ENCODE measurements around the gene HSD17B1.
A peak's percentile ranks its signal among the peaks of the same experiment; 100 is the strongest.

HSD17B1 gene

GRCh38 chr17:42581744-42582270, 29.1 kb downstream of the HSD17B1 start:
- H3K4me3 Mint-ChIP-seq: no peak overlapping the region
- H3K4me1 Mint-ChIP-seq: peaks cover 20% of the 10 kb centered on the region
- DNase-seq (ENCODE audit: low spot score in 2 of 2): no peak
- H3K36me3 Mint-ChIP-seq: peaks cover 99% of the 10 kb centered on the region
- no peak overlapping the region for H3K27ac Mint-ChIP-seq
- H3K9me3 Mint-ChIP-seq: no peaks in the 10 kb centered on the region
- no peak for ATAC-seq

GRCh38 chr17:42584880-42585279, 32.2 kb downstream of the HSD17B1 start:
- H3K4me3 Mint-ChIP-seq: no peak overlapping the region
- no peak for DNase-seq (ENCODE audit: low spot score in 2 of 2)
- H3K4me1 Mint-ChIP-seq: peaks cover under 1% of the 10 kb centered on the region
- peak overlapping the region; percentile 50 for H3K27ac Mint-ChIP-seq
- no peaks in the 10 kb centered on the region for H3K9me3 Mint-ChIP-seq
- H3K36me3 Mint-ChIP-seq: peaks cover 98% of the 10 kb centered on the region
- no peak for ATAC-seq

GRCh38 chr17:42585353-42585752, 32.6 kb downstream of the HSD17B1 start:
- no peaks in the 10 kb centered on the region for H3K4me1 Mint-ChIP-seq
- peaks cover 98% of the 10 kb centered on the region for H3K36me3 Mint-ChIP-seq
- H3K9me3 Mint-ChIP-seq: no peaks in the 10 kb centered on the region
- H3K4me3 Mint-ChIP-seq: no peak overlapping the region
- ATAC-seq (no peak), DNase-seq (ENCODE audit: low spot score in 2 of 2) (no peak)
- H3K27ac Mint-ChIP-seq: no peak overlapping the region

GRCh38 chr17:42586514-42587230, 33.9 kb downstream of the HSD17B1 start:
- peak overlapping the region; percentile 78 for H3K27ac Mint-ChIP-seq
- no peaks in the 10 kb centered on the region for H3K4me1 Mint-ChIP-seq
- no peak for ATAC-seq
- peaks cover 98% of the 10 kb centered on the region for H3K36me3 Mint-ChIP-seq
- no peak for DNase-seq (ENCODE audit: low spot score in 2 of 2)
- H3K4me3 Mint-ChIP-seq: no peak overlapping the region
- H3K9me3 Mint-ChIP-seq: no peaks in the 10 kb centered on the region

GRCh38 chr17:42590886-42591285, 38.2 kb downstream of the HSD17B1 start:
- no peaks in the 10 kb centered on the region for H3K9me3 Mint-ChIP-seq
- H3K4me3 Mint-ChIP-seq: no peak overlapping the region
- H3K4me1 Mint-ChIP-seq: no peaks in the 10 kb centered on the region
- peaks cover 97% of the 10 kb centered on the region for H3K36me3 Mint-ChIP-seq
- no peak for DNase-seq (ENCODE audit: low spot score in 2 of 2)
- no peak for ATAC-seq
- no peak overlapping the region for H3K27ac Mint-ChIP-seq

- Mint-ChIP-seq H3K4me3 (no peak overlapping the region), H3K27ac (peak overlapping the region; percentile 26), H3K4me1 (no peaks in the 10 kb centered on the region), H3K9me3 (no peaks in the 10 kb centered on the region), H3K36me3 (peaks cover 97% of the 10 kb centered on the region)
- ATAC-seq (no peak), DNase-seq (ENCODE audit: low spot score in 2 of 2) (no peak)
Measured at GRCh38 chr17:42591411-42591810, 38.7 kb downstream of the HSD17B1 start.

- H3K27ac Mint-ChIP-seq: no peak overlapping the region
- H3K9me3 Mint-ChIP-seq: no peaks in the 10 kb centered on the region
- DNase-seq (ENCODE audit: low spot score in 2 of 2) (no peak), ATAC-seq (no peak)
- H3K4me1 Mint-ChIP-seq: peaks cover 11% of the 10 kb centered on the region
- no peak overlapping the region for H3K4me3 Mint-ChIP-seq
- peaks cover 96% of the 10 kb centered on the region for H3K36me3 Mint-ChIP-seq
Measured at GRCh38 chr17:42596386-42596785, 43.7 kb downstream of the HSD17B1 start.

GRCh38 chr17:42598905-42599304, 46.2 kb downstream of the HSD17B1 start:
- H3K4me3 Mint-ChIP-seq: no peak overlapping the region
- peak overlapping the region; percentile 40 for H3K27ac Mint-ChIP-seq
- peaks cover 89% of the 10 kb centered on the region for H3K36me3 Mint-ChIP-seq
- no peaks in the 10 kb centered on the region for H3K9me3 Mint-ChIP-seq
- no peak for ATAC-seq
- no peak for DNase-seq (ENCODE audit: low spot score in 2 of 2)
- peaks cover 20% of the 10 kb centered on the region for H3K4me1 Mint-ChIP-seq

GRCh38 chr17:42603318-42603717, 50.6 kb downstream of the HSD17B1 start:
- peaks cover 70% of the 10 kb centered on the region for H3K36me3 Mint-ChIP-seq
- H3K4me3 Mint-ChIP-seq: no peak overlapping the region
- peaks cover 57% of the 10 kb centered on the region for H3K4me1 Mint-ChIP-seq
- ATAC-seq (no peak), DNase-seq (ENCODE audit: low spot score in 2 of 2) (no peak)
- H3K27ac Mint-ChIP-seq: no peak overlapping the region
- no peaks in the 10 kb centered on the region for H3K9me3 Mint-ChIP-seq
